Adrenal gland (tissue), 5 donors: ENCODE measurements around the gene PDE7B.

Experiments used
- POLR2A ChIP-seq, 2 donors: fragments of 450-650 bp; IDR thresholded peaks; one replicate each; pipeline ENCODE4 v1.6.1; 2017; ENCODE audit warnings: antibody characterized with exemption in 2 of 2, mild to moderate bottlenecking in 2 of 2, moderate library complexity in 1 of 2
- TF ChIP-seq, protein P1 (sequence below), 6 experiments: fragments of 450-650 bp in 4 of 6; fragments of 200-600 bp in 2 of 6; sonication (generic) in 1 of 6; IDR thresholded peaks; 1 replicate in 5 of 6; 2 replicates in 1 of 6; pipeline versions ENCODE4 v1.5.1 to v1.8.0; 2016 to 2021; ENCODE audit warnings: antibody characterized with exemption in 6 of 6, mild to moderate bottlenecking in 2 of 6, moderate library complexity in 1 of 6
- donor health status: DM: no; HTN: no; CAD: no.

DNA sequence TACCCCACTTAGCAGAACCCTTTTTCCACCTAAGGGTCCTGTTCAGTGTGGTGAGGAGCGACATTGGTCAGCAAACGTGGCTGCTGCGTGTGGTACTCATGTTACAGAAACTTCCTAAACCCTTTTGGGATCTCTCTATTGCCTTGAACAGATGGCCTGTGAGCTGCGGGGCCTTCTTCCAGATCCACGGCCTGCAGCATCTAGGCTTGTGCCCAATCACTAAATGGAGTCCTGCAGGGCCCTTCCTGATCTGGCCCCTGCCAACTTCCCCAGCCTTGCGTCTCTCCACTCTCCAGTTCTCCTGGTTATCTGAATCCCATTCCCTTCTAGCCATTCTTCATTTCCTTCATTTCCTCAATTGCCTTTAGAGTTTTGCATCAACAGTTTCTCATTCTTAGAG, 85.6 kb downstream of the PDE7B start:
- TF ChIP-seq, protein P1, sequence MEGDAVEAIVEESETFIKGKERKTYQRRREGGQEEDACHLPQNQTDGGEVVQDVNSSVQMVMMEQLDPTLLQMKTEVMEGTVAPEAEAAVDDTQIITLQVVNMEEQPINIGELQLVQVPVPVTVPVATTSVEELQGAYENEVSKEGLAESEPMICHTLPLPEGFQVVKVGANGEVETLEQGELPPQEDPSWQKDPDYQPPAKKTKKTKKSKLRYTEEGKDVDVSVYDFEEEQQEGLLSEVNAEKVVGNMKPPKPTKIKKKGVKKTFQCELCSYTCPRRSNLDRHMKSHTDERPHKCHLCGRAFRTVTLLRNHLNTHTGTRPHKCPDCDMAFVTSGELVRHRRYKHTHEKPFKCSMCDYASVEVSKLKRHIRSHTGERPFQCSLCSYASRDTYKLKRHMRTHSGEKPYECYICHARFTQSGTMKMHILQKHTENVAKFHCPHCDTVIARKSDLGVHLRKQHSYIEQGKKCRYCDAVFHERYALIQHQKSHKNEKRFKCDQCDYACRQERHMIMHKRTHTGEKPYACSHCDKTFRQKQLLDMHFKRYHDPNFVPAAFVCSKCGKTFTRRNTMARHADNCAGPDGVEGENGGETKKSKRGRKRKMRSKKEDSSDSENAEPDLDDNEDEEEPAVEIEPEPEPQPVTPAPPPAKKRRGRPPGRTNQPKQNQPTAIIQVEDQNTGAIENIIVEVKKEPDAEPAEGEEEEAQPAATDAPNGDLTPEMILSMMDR (IDR thresholded peaks at IDR 0.05) = no peak
- TF ChIP-seq POLR2A (IDR thresholded peaks at IDR 0.05) = no peak
